Measurements from ENCODE around the gene PSD2.
A peak's percentile ranks its signal among the peaks of the same experiment; 100 is the strongest.

Gene PSD2

GRCh38 chr5:139772927-139773690 lies 22.5 kb upstream of the PSD2 start:
- peaks cover 6% of the 10 kb centered on the region for H3K27me3 Mint-ChIP-seq (ENCODE audit: low read depth)
- TF ChIP-seq CTCF (IDR thresholded peaks at IDR 0.05; ENCODE audit: unreplicated experiment in 3 of 3): no peak
- H3K36me3 Mint-ChIP-seq (ENCODE audit: low read depth): no peaks in the 10 kb centered on the region
- no peak overlapping the region for H3K27ac Mint-ChIP-seq
- H3K4me1 Mint-ChIP-seq: no peaks in the 10 kb centered on the region
- H3K9me3 Mint-ChIP-seq: no peaks in the 10 kb centered on the region
- no peak overlapping the region for H3K4me3 Mint-ChIP-seq

- H3K27ac Mint-ChIP-seq: no peak overlapping the region
- H3K9me3 Mint-ChIP-seq: no peaks in the 10 kb centered on the region
- peaks cover 6% of the 10 kb centered on the region for H3K27me3 Mint-ChIP-seq (ENCODE audit: low read depth)
- H3K4me3 Mint-ChIP-seq: no peak overlapping the region
- TF ChIP-seq CTCF (IDR thresholded peaks at IDR 0.05; ENCODE audit: unreplicated experiment in 3 of 3): peak; percentile 95 to 96 (median 95)
- H3K36me3 Mint-ChIP-seq (ENCODE audit: low read depth): no peaks in the 10 kb centered on the region
- H3K4me1 Mint-ChIP-seq: no peaks in the 10 kb centered on the region
These were observed 20.5 kb upstream of the PSD2 start for GRCh38 chr5:139774980-139775661.

- TF ChIP-seq CTCF (IDR thresholded peaks at IDR 0.05; ENCODE audit: unreplicated experiment in 3 of 3): no peak
- no peaks in the 10 kb centered on the region for H3K36me3 Mint-ChIP-seq (ENCODE audit: low read depth)
- H3K27me3 Mint-ChIP-seq (ENCODE audit: low read depth): peaks cover 6% of the 10 kb centered on the region
- no peaks in the 10 kb centered on the region for H3K4me1 Mint-ChIP-seq
- H3K9me3 Mint-ChIP-seq: no peaks in the 10 kb centered on the region
- H3K27ac Mint-ChIP-seq: no peak overlapping the region
- H3K4me3 Mint-ChIP-seq: no peak overlapping the region
These were observed 19.7 kb upstream of the PSD2 start for GRCh38 chr5:139775872-139776271.

- H3K4me1 Mint-ChIP-seq: no peaks in the 10 kb centered on the region
- no peak overlapping the region for H3K27ac Mint-ChIP-seq
- H3K27me3 Mint-ChIP-seq (ENCODE audit: low read depth): peaks cover 6% of the 10 kb centered on the region
- no peak overlapping the region for H3K4me3 Mint-ChIP-seq
- TF ChIP-seq CTCF (IDR thresholded peaks at IDR 0.05; ENCODE audit: unreplicated experiment in 3 of 3): no peak
- no peaks in the 10 kb centered on the region for H3K9me3 Mint-ChIP-seq
- no peaks in the 10 kb centered on the region for H3K36me3 Mint-ChIP-seq (ENCODE audit: low read depth)
These were observed 18.7 kb upstream of the PSD2 start for GRCh38 chr5:139776861-139777260.

- TF ChIP-seq CTCF (IDR thresholded peaks at IDR 0.05; ENCODE audit: unreplicated experiment in 3 of 3): no peak
- H3K4me1 Mint-ChIP-seq: no peaks in the 10 kb centered on the region
- H3K27me3 Mint-ChIP-seq (ENCODE audit: low read depth): peaks cover 35% of the 10 kb centered on the region
- no peak overlapping the region for H3K27ac Mint-ChIP-seq
- no peaks in the 10 kb centered on the region for H3K9me3 Mint-ChIP-seq
- no peaks in the 10 kb centered on the region for H3K36me3 Mint-ChIP-seq (ENCODE audit: low read depth)
- H3K4me3 Mint-ChIP-seq: no peak overlapping the region
These were observed 12.1 kb upstream of the PSD2 start for GRCh38 chr5:139783436-139783965.
